Astrocyte (in vitro differentiated cells and primary cell): Measurements from ENCODE around the gene TRIM73.
"Not testable (repeated sequence)": the region's sequence is repeated elsewhere in the genome, so short reads cannot be mapped to it uniquely, and the experiment has no call there.

ENCODE experiments used
- CTCF ChIP-seq: IDR thresholded peaks from 2 replicates; pipeline ENCODE4 v1.5.1; 2011; ENCODE audit warnings: low read depth, mild to moderate bottlenecking, inconsistent platforms, low read length, moderate library complexity; ENCODE audit not compliant: insufficient read depth
- EZH2 ChIP-seq: IDR thresholded peaks from 2 replicates; pipeline ENCODE4 v1.6.1; 2012; ENCODE audit warnings: mild to moderate bottlenecking, low read length, inconsistent platforms; ENCODE audit not compliant: insufficient read depth

GRCh38 chr7:75395329-75395728 is at the start of gene TRIM73:
- not testable (repeated sequence) for TF ChIP-seq CTCF, EZH2
